GM12878 (cell line): Measurements from ENCODE around the gene ZFR. TPM values are rescaled to one million over a fixed set of nuclear protein-coding genes. Genes with fewer than 3 reads are reported as not detected.

Experiments
- ATAC-seq: fragments of 200-7000 bp; cut with Tn5 transposase; 3 replicates; pipeline ENCODE4 v1.9.1; 2020; ENCODE audit warnings: mild to moderate bottlenecking, moderate library complexity
- BruUV-seq: library from RNA; stranded (reverse); fragments of 400-500 nt; replicated peaks from 2 replicates; lab custom pipeline; 2021; lab: Mats Ljungman, UMichigan
- CTCF ChIA-PET: fragments of 300-600 bp; sonication (Branson Sonifier 250); formaldehyde crosslinking; extraction: SDS; loops from one replicate; lab custom pipeline; 2021; ENCODE audit warnings: inconsistent platforms; lab: Yijun Ruan, JAX
- POLR2A ChIA-PET: fragments of 350-600 bp; formaldehyde crosslinking; extraction: SDS; loops from one replicate; lab custom pipeline; 2021; ENCODE audit warnings: inconsistent platforms; lab: Charles Lee
- RAD21 ChIA-PET: fragments of 300-600 bp; sonication (Branson Sonifier 250); formaldehyde crosslinking; loops from one replicate; lab custom pipeline; 2023; ENCODE audit warnings: antibody characterized with exemption; ENCODE audit not compliant: unreplicated experiment; lab: Charles Lee
- SMC1A ChIA-PET: fragments of 300-600 bp; sonication (Branson Sonifier 250); formaldehyde crosslinking; loops from one replicate; lab custom pipeline; 2023; ENCODE audit not compliant: unreplicated experiment, uncharacterized antibody; lab: Charles Lee
- DNase-seq: peaks from one replicate; pipeline ENCODE4 v3.0.0-alpha.2; 2011; ENCODE audit warnings: low read depth, low spot score
- FAIRE-seq: peaks from 3 replicates; lab custom pipeline; 2011; peaks lifted over from hg19 to GRCh38; lab: Jason Lieb, UNC
- H2AFZ ChIP-seq: 2 replicates; pipeline ENCODE4 v1.6.0; 2011; ENCODE audit warnings: low read depth, low read length, control low read depth; ENCODE audit not compliant: control insufficient read depth
- H3K27ac ChIP-seq: 2 replicates; pipeline ENCODE4 v1.5.1; 2011; ENCODE audit warnings: control low read depth; ENCODE audit not compliant: control insufficient read depth, insufficient read depth
- H3K27me3 ChIP-seq, 2 experiments: replicated peaks in 1 of 2; 2 replicates each; pipeline versions ENCODE4 v1.6.0 to v1.6.1; 2011; ENCODE audit warnings: low read length in 1 of 2; ENCODE audit not compliant: control insufficient read depth in 2 of 2, insufficient read depth in 2 of 2
- H3K36me3 ChIP-seq, 2 experiments: 2 replicates each; pipeline ENCODE4 v1.5.1; 2011; ENCODE audit warnings: low read length in 1 of 2; ENCODE audit not compliant: control insufficient read depth in 2 of 2, insufficient read depth in 2 of 2
- H3K4me1 ChIP-seq: 2 replicates; pipeline ENCODE4 v1.6.1; 2011; ENCODE audit warnings: mild to moderate bottlenecking, low read length, moderate library complexity, mixed read lengths; ENCODE audit not compliant: control insufficient read depth, insufficient read depth
- H3K4me2 ChIP-seq: 2 replicates; pipeline ENCODE4 v1.6.0; 2011; ENCODE audit warnings: control low read depth; ENCODE audit not compliant: control insufficient read depth, insufficient read depth
- H3K4me3 ChIP-seq: fragments of 200-600 bp; sonication (generic); 2 replicates; pipeline ENCODE4 v1.5.1; 2016
- H3K79me2 ChIP-seq: 2 replicates; pipeline ENCODE4 v1.6.0; 2011; ENCODE audit warnings: low read length; ENCODE audit not compliant: control insufficient read depth, insufficient read depth
- H3K9ac ChIP-seq: 2 replicates; pipeline ENCODE4 v1.8.0; 2011; ENCODE audit warnings: low read length, control low read depth, mixed read lengths; ENCODE audit not compliant: control insufficient read depth, insufficient read depth
- H3K9me3 ChIP-seq: replicated peaks from 3 replicates; pipeline ENCODE4 v1.5.1; 2011; ENCODE audit warnings: mild to moderate bottlenecking, low read length; ENCODE audit not compliant: control insufficient read depth, insufficient read depth
- H4K20me1 ChIP-seq: 2 replicates; pipeline ENCODE4 v1.6.0; 2011; ENCODE audit not compliant: control insufficient read depth, insufficient read depth
- MTA3 ChIP-seq: IDR thresholded peaks from 2 replicates; pipeline ENCODE4 v1.6.1; 2012; ENCODE audit warnings: low read length, inconsistent platforms, borderline replicate concordance
- MYC ChIP-seq: IDR thresholded peaks from 2 replicates; pipeline ENCODE4 v1.6.1; 2011; ENCODE audit warnings: mild to moderate bottlenecking, low read length, moderate library complexity, inconsistent platforms; ENCODE audit not compliant: insufficient read depth, insufficient replicate concordance, insufficient read length, severe bottlenecking
- RAD21 ChIP-seq: IDR thresholded peaks from 2 replicates; pipeline ENCODE4 v1.6.1; 2011; ENCODE audit warnings: mild to moderate bottlenecking, low read depth, low read length, moderate library complexity; ENCODE audit not compliant: insufficient read depth
- WGBS: methylation state at CpG from one replicate; pipeline ENCODE4 v1.1.6; 2016; ENCODE audit warnings: low lambda C conversion rate; ENCODE audit not compliant: insufficient replicate concordance, insufficient coverage; ENCODE audit errors: missing lambda C conversion rate; 5-methylcytosine and 5-hydroxymethylcytosine counted together
- in situ Hi-C: fragments of 300-500 bp; cut with MboI; formaldehyde crosslinking; loops from 9 replicates; pipeline ENCODE4 v1.14.3; 2018; ENCODE audit warnings: mixed read lengths
- intact Hi-C: fragments of 100-400 bp; cut with micrococcal nuclease; formaldehyde crosslinking; loops from one replicate; pipeline ENCODE4 v1.14.2; 2022; ENCODE audit not compliant: unreplicated experiment
- polyA plus RNA-seq, 11 experiments: library from polyadenylated mRNA; depleted of rRNA in 4 of 11; unstranded in 6 of 11; stranded (reverse) in 5 of 11; fragments of >200 nt; fragmentation: Nextera tagmentation in 4 of 11; fragmentation: Illumina TruSeq in 1 of 11; extraction: Ambion mirVana in 4 of 11; extraction: Trizol in 1 of 11; gene quantifications; 1 replicate in 1 of 11; 2 replicates in 10 of 11; pipeline versions ENCODE4 v1.2.1 to v1.2.3, GENCODE V29; 2011 to 2016; ENCODE audit warnings: inconsistent platforms in 2 of 11, missing spikeins in 2 of 11, low read depth in 1 of 11
- total RNA-seq, 4 experiments: library from RNA; depleted of rRNA in 3 of 4; stranded (reverse); fragments of >200 nt in 3 of 4; fragmentation: Illumina TruSeq in 1 of 4; extraction: Trizol in 1 of 4; gene quantifications; 2 replicates each; pipeline versions ENCODE4 v1.2.1 to v1.2.3, GENCODE V29; 2013 to 2021

The ZFR gene
- total and polyA plus RNA-seq, 10 of the 15 experiments (the other 5 are each of a cell fraction or from before 2014, with no cell fraction given): 33.7 to 90.6 (median 72.9) TPM

- Histone ChIP-seq H3K4me2 (no peak overlapping the region), H4K20me1 (no peaks in the 10 kb centered on the region), H3K36me3 (no peaks in the 10 kb centered on the region), H3K79me2 (no peaks in the 10 kb centered on the region), H3K27ac (no peak overlapping the region), H3K9me3 (no peaks in the 10 kb centered on the region), H2AFZ (no peak overlapping the region), H3K9ac (no peak overlapping the region), H3K4me3 (no peak overlapping the region), H3K4me1 (no peaks in the 10 kb centered on the region), H3K27me3 (no peaks in the 10 kb centered on the region; a peak in 1 of 4 replicates)
- no peak for TF ChIP-seq MYC
- ChIA-PET POLR2A (no interaction called here), CTCF (interaction anchor here (0.5 to 1.3 kb wide), 5 partner anchors 18 to 143 kb away, joined by 3 to 5 read pairs (median 4); no protein-coding TSS in a partner anchor), RAD21 (no interaction called here), SMC1A (interaction anchor here (1.1 to 1.3 kb wide), 2 partner anchors 18 to 118 kb away, joined by 3 to 4 read pairs; no protein-coding TSS in a partner anchor)
- intact Hi-C loops: no loop called here
- in situ Hi-C loops: loop anchor here (25.0 kb wide), 1 partner anchor 466 kb away; no protein-coding TSS in a partner anchor
- no TSS peak for BruUV-seq
- ATAC-seq: no peak
- WGBS: 8% methylated on average over 2 of the region's 2 CpGs
- no peak for DNase-seq
- no peak for FAIRE-seq
These were observed 27.2 kb upstream of the ZFR start for GRCh38 chr5:32471784-32472183.

GRCh38 chr5:32465076-32465475, 20.5 kb upstream of the ZFR start:
- Histone ChIP-seq H3K79me2 (no peaks in the 10 kb centered on the region), H4K20me1 (no peaks in the 10 kb centered on the region), H3K4me1 (no peaks in the 10 kb centered on the region), H2AFZ (no peak overlapping the region), H3K27ac (no peak overlapping the region), H3K27me3 (no peaks in the 10 kb centered on the region; a peak in 1 of 4 replicates), H3K4me3 (no peak overlapping the region), H3K9me3 (no peaks in the 10 kb centered on the region), H3K9ac (no peak overlapping the region), H3K4me2 (no peak overlapping the region), H3K36me3 (no peaks in the 10 kb centered on the region)
- no TSS peak for BruUV-seq
- 3% methylated on average over 2 of the region's 2 CpGs for WGBS
- intact Hi-C loops (no loop called here), in situ Hi-C loops (loop anchor here (25.0 kb wide), 1 partner anchor 472 kb away; no protein-coding TSS in a partner anchor)
- ChIA-PET CTCF (interaction anchor here (1.9 kb wide), 1 partner anchor 148 kb away, joined by 9 read pairs; no protein-coding TSS in a partner anchor), RAD21 (no interaction called here), SMC1A (no interaction called here), POLR2A (no interaction called here)
- peak; percentile 35 for FAIRE-seq
- no peak for TF ChIP-seq MTA3
- TF ChIP-seq RAD21: peak; percentile 28
- DNase-seq: no peak
- peak; percentile 37; the same call in 2 of the 3 replicates for ATAC-seq
